Measurements from ENCODE around the gene C14orf119.
"Not testable (repeated sequence)": the region's sequence is repeated elsewhere in the genome, so short reads cannot be mapped to it uniquely, and the experiment has no call there.

The C14orf119 gene

DNA sequence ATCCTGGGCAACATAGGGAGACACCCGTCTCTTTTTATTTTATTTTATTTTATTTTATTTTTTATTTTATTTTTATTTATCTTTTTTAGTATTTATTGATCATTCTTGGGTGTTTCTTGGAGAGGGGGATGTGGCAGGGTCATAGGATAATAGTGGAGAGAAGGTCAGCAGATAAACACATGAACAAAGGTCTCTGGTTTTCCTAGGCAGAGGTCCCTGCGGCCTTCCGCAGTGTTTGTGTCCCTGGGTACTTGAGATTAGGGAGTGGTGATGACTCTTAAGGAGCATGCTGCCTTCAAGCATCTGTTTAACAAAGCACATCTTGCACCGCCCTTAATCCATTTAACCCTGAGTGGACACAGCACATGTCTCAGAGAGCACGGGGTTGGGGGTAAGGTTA, 12.3 kb downstream of the C14orf119 start:
- in situ Hi-C loops (cut with MboI; ENCODE audit: low sequenced_read_pairs): not testable (repeated sequence)

DNA sequence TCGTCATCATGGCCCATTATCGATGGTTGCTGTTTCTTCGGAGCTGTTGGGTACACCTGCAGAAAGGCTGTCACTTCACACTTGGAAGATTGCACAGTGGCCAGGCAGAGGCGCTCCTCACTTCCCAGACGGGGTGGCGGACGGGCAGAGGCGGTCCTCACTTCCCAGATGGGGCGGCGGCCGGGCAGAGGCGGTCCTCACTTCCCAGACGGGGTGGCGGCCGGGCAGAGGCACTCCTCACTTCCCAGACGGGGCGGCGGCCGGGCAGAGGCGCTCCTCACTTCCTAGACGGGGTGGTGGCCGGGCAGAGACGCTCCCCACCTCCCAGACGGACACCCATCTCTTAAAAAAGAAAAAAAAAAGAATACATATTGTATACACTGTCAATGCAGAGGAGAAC, 12.9 kb downstream of the C14orf119 start:
- in situ Hi-C loops (cut with MboI; ENCODE audit: low sequenced_read_pairs): not testable (repeated sequence)

DNA sequence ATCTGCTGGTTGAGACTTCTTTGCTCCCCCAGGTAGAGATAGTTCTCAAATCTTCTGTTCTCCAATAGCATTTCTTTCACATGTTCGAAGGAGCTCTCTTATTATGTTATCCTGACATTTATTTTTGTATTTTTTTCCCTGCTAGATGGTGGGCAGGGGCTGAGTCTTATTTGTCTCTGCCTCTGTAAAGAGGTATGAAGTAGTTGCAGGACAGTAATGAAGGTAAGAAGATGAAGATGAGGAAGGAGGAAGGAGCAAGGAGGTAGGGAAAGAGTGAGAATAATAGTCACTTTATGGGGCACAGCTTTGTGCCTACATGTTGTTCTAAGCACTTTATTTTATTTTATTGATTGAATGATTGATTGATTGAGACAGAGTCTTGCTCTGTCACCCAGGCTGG, 14.5 kb downstream of the C14orf119 start:
- in situ Hi-C loops (cut with MboI; ENCODE audit: low sequenced_read_pairs): no loop called here

DNA sequence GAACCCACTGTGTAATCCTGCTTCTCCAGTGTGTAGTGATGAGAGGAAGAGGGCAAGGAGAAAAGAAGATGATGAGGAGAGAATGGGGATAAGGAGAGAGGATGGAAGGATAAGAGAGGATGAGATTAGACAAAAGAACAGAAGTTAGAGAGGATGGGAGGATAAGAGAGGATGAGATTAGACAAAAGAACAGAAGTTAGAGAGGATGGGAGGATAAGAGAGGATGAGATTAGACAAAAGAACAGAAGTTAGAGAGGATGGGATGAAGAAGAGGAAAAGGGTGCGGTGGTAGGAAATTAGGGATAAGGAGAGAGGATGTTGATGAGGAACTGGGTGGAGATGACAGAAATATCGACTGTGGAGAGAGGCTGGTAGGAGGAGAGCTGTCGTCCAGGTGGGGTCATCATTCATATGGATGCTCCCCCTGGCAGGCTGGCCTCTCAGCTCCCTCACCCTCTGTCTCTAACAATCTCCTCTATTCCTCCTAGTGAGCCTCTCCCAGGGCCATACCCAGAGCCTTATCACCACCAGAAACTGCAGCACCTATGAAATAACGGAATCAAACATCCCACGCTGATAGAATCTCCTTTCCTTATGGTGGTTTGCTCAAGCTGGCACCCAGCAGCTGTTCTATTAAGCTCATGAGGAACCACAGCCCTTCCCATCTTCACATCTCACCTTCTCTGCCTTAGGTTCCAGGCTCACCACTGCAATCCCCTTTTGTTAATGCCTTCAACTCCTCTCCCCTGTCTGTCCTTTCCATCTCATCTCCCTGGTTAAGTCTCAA, 15.5 kb downstream of the C14orf119 start:
- in situ Hi-C loops (cut with MboI; ENCODE audit: low sequenced_read_pairs): no loop called here

DNA sequence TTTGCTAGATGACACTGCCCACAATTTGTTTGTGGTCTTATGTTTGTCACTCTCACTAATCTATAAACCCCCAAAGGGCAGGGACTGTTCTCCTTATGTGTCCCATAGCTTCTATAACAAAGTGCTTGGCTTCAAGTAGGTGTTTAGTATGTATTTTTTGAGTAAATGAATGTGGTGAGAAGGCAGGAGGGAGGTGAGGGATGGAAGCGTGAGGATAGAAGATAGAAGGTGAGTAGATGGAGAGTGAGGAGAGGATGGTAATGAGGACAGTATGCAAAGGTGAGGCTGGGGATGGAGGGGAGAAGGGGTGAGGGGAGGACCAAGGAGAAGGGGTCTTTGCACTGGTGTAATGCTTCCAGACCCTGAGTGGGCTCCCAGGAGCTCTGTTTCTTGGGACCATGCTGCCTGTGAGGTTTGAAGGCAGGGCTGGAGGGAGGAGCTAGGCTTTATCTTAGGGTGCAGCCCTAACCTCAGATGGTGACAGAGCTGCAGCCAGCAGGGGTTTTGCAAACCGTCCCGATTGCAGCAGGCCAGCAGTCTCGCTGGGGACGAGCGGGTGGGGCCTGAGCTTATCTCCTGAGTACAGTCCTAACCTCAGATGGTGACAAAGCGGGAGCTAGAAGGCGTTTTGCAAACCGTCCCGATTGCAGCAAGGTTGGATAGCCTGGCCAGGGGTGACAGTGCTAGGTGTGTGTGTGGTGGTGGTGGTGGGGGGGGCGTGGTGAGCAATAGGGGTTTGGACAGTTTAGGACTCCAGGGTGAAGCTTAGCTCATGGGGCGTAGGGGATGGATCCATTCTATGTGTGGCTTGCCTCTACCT, 17.3 kb downstream of the C14orf119 start:
- in situ Hi-C loops (cut with MboI; ENCODE audit: low sequenced_read_pairs): no loop called here

DNA sequence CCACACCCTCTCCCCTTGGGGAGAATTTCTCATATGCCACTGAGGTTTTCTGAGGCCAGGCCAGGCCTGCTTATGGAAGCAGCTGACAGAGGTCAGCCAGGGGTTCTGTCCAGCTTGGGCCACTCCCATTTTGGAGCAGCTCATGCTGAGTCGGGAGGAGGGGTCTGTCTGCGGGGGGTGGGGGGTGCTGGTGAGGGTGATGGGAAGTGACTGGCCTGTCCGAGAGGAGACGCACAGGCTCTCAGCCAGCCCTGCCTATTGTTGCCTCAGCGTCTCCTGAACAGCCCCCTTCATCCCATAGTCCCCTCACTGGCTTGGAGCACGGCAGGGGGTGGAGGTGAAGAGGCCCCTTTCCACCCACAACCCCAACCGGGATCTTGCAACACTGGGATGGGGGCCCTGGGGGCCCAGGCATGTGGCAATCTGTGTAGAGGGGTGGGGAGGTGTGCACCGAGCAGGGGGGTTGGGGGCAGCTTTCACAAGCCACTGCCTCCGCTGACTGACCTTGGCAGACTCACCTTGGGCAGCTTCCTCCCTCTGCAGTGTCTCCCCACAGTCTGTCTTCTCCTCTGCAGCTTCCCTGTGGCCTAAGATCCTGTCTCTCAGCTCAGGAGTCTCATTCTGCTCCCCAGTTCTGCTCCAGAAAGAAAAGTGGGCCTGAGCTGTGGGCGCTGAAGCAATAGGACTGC, 18.3 kb downstream of the C14orf119 start:
- in situ Hi-C loops (cut with MboI; ENCODE audit: low sequenced_read_pairs): no loop called here

DNA sequence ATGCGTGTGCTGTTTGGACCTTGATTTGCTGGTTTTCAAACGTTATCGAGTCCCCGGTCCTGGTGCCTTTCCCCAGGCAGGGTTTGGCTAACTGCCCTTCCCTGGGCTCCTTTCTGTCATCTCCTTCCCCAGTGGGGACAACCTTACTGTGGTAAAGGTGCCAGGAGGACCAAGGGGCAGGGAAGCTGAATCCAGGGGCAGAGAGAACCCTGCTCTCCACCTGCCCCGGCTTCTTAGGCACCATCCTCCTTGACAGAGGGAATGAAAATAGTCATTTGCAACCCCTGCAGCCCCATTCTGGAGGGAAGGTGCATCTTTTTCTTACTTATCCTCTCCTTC, 18.8 kb downstream of the C14orf119 start:
- in situ Hi-C loops (cut with MboI; ENCODE audit: low sequenced_read_pairs): no loop called here

DNA sequence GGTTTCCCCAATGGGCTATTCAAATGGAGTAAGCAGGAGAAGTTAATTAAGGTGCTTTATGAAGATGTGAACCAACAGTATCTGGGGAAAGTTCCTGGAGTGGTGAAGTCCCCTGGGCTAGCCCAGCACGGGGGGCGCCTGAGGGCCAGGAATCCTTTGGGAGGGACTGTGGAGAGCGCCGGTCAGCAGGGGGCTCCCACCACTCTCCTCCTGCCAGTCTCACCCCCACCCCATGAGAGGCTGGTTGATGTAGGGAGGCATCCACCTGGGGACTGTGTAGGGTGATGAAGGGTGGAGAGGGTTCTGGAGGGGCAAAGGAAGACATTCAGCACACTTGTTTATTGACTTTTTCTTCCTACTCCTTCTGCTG, 19.3 kb downstream of the C14orf119 start:
- in situ Hi-C loops (cut with MboI; ENCODE audit: low sequenced_read_pairs): no loop called here

DNA sequence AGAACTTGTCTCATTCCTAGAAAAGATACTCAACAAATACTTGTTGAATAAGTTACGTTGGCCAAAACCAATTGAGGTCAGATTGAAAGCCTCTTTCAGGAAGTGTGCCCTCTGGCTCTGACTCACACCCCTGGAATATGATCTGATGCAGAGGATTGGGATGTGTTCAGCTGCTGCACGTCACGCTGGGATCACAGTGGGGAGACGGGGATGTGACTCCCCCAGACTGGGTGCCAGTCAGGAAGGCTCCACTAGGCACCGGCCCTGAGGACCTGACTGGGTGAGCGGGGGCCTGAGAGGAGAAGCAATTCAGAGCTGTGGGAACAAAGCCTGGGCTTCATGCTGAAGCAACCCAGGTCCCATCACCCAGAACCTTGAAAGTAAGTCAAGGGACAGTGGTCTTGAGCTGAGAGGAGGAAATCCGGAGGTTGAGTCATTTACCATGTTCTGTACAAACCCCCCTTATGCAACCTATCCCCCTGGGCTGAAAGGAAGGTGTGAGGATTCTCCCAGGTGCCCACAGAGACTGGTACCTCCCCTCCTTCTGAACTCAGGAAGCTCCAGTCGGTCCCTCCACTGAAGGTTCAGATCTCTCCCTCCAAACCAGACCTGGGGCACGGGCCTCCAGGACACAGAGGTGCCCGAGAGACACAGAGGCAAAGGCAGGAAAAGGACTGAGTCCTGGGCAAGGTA, 19.9 kb downstream of the C14orf119 start:
- in situ Hi-C loops (cut with MboI; ENCODE audit: low sequenced_read_pairs): no loop called here

DNA sequence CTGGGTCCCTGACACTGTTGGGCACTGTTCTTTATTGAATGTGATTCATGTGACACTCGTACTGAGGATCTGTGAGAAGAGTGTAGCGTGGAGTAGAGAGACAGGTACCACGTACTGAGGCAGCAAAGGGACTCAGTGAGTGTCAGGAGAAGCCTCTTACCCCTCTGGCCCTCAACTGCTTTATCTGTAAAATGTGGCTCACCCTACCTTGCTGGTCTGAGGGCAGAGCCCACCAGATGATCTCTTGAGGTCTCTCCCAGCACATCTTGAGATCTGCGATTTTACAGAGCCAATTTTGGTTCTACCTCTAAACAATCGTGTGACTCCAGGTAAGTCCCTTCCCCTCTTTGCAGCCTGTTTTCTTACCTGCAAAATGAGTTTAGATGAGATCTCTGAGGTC, 20.6 kb downstream of the C14orf119 start:
- in situ Hi-C loops (cut with MboI; ENCODE audit: low sequenced_read_pairs): no loop called here

DNA sequence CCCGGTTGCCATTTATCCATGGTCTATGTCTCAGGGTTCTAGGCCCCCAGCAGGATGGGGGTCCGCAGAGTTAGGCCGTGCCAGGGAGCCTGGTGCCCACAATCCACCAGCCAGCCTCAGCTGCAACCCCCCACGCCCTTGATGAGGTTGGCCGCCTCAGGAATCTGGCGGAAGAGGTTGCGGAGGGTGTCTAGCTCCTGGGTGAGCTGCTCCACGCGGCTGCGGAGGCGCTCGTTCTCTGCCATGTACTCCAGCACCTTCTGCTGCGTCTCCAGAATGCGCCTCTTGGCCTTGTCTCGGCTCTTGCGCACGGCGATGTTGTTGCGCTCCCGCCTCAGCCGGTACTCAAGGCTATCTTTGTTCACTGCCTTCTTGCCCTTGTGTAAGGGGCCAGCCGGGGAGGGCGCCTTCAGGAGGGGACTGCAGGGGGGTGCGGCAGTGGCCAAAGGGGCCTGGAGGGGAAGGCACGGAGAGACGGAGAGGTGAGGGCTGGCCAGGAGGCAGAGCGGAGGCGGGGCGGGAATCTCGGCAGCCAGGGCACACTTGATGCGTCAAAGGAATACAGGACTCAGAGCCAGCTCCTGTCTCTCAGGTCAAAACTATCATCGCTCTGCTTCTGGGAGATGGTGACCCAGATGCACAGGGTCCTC, 22.2 kb downstream of the C14orf119 start:
- in situ Hi-C loops (cut with MboI; ENCODE audit: low sequenced_read_pairs): no loop called here

DNA sequence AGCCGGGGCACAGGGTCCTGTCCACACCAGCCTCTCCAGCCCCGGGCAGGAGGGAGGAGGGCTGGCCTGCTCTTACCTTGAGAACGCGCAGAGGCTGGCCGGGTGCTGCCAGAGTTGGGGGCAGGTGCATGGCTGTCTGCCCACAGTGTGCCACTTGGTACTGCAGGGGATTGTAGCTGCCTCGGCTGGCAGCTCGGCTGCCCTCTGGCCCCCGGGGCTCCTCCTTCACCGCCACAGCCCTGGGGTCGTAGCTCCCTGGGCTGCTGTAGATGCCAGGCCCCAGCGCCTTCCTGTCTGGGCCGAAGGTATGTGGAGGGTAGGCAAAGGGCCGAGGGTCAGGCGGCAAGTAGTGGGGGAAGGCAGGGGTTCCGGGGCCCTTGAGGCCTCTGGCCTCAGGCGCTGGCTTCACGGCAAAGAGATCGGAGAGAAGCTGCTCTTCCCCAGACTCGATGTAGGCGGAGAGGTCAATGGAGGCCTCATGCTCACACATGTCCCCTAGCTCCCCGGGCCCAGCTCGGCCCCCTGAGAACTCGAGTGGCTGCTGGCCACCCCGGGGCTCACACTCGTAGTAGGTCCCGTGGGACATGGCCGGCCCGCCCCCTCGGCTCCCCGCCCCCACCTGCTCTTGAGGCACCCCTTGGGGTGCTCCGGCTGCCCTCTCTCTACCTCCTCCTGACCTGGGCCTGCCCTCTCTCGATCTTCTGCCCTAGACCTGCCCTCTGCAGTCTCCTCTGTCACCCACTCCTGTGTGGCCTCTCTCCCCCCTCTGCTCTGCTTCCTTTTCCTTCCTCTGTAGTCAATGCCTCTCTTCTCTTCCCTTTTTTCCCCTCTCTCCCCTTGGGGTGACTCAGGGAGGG, 23.4 kb downstream of the C14orf119 start, which contains the start of gene CEBPE:
Gene CEBPE (minus strand): TSS at position 750 of the 857 bp plus-strand sequence. CDS start 164 bp downstream, at position 586.
- in situ Hi-C loops (cut with MboI; ENCODE audit: low sequenced_read_pairs): no loop called here

DNA sequence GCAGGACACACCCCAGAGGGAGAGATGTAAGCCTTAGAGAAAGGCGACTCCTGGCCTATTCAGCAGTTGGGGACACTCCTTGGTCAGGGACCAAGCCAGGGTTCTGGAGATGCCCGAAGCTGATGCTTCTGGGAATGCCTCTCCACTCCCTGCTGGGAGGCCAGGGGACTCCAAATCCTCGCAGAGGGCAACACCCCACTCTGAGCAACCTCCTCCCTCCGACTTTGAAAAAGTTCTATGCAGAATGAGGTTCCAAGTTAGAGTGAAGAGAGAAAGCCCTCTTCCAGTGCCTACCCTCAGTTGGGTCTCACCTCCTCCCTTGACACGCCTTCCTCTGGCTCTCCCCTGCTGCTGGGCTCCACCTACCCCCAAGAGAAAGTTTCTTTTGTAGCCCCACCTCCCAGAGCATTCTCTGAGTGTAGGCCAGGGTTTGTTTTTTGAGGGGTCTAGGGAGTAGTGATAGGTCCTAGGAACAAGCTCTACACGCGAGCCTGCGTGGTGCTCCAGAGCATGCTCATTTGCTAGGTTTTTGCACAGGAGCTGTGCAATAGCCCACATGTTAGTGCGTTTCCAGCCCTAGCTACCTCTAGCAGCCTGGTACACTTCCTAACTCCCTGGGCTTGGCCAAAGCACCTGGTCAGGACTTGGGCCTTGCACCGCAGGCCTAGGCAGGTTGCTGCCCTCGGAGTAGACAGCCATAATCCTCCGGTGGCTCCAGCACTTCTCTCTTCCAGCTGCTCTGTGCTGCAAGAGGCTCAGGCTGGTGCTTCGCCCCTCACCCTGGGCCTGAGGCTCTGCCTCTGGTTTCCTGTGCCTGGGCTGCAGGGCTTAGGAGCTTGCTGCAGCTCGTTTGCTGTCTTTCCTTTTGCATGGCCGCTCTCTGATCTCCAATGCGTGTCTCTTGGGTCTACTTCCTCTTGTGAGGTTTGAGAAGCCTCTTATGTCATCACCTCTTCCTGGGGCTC, 24.3 kb downstream of the C14orf119 start:
- in situ Hi-C loops (cut with MboI; ENCODE audit: low sequenced_read_pairs): loop anchor here (10.0 kb wide), 1 partner anchor 65 kb away; the partner anchor contains the start of gene SLC7A8

DNA sequence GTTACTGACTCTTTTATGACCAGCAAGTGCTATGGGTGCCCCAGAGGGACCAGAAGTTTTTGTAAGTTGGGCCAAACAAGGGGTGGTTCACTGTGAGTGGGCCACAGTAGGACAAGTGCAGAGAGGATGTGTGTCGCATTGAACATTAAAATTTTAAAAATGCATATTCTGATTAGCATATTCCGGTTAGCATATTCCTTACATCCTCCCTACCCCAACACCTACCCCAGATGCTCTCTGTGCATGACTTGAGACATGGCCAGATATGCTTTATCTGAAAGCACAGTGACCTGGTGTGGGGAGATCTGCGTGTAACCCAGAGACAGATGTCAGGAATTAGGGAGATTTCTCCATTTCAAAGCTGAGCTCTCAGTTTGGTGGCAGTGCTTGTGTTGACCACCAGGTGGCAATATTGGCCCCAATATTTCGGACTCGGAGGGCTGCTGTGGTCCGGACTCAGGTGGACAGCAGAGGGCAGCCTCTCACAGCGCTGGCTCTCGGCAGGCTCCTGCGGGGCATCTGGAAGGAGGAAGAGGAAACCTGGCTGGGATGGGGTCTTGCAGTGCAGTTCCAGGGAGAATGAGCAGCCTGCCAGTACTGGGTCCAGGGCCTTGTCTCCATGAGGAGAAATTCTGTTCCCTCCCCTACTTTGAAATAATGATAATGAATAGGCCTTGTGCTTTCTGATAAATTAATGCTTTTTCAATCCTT, 25.4 kb downstream of the C14orf119 start:
- in situ Hi-C loops (cut with MboI; ENCODE audit: low sequenced_read_pairs): loop anchor here (10.0 kb wide), 1 partner anchor 64 kb away; the partner anchor contains the start of gene SLC7A8

DNA sequence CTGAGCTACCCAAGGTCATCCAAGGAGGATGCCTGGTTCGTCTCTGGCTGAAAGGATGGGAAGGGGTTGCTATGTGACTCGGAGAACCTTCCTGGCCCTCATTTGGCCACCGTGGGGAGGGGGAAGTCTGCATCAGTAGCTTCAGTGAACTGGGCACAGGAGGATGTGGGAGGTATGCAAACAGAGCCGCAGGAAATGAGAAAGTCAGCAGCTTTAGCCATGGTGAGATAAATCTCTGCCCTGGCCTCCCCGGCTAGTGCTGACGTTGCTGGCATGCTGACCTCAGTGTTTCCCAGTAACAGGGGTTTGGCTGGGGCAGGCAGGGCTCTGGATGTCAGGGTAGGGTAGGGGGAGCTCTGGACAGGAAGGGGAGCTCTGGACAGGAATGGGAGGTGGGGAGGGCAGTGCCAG, 26.1 kb downstream of the C14orf119 start:
- in situ Hi-C loops (cut with MboI; ENCODE audit: low sequenced_read_pairs): loop anchor here (10.0 kb wide), 1 partner anchor 63 kb away; the partner anchor contains the start of gene SLC7A8

DNA sequence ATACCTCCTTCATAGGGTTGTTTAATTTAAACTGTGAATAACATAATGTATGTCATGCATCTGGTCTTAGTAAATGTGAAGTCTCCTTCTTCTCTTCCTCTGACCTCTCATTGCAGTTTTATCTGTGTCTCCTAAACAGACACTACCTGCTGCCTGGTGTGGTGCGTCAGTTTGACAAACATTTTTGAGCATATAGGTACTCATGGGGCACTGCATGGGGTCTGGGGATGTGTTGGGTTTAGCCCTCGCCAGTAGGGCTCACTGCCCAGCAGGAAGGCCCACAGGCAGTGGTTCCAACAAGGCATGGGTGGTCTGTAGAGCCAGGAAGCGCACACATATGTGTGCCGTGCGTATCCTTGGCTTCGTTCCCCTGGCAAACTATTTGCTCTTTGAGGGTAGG, 26.8 kb downstream of the C14orf119 start:
- in situ Hi-C loops (cut with MboI; ENCODE audit: low sequenced_read_pairs): loop anchor here (10.0 kb wide), 1 partner anchor 63 kb away; the partner anchor contains the start of gene SLC7A8

DNA sequence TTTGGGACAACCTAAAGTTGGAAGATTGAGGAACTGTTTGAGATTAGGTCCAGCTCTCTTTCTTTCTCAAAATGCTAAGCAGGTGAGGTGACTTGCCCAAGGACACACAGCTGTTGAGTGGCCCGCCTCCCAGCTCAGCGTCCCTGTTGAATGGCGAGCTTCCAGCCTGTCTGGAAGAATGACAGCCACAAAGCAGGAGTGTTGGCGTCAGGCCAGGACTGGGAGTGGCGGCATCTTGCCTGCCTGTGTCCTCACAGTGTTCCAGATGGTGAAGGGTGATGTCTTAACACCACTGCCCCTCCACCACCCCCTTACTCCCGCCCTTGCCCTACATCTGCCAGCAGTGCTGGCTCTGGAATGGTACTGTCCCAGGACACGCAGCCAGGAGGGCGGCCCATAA, 28.1 kb downstream of the C14orf119 start:
- in situ Hi-C loops (cut with MboI; ENCODE audit: low sequenced_read_pairs): loop anchor here (10.0 kb wide), 1 partner anchor 61 kb away; the partner anchor contains the start of gene SLC7A8
